K562 (cell line): Measurements from ENCODE around the gene MSL2. TPM values are rescaled to one million over a fixed set of nuclear protein-coding genes. Genes with fewer than 3 reads are reported as not detected.
"Not testable (repeated sequence)": the region's sequence is repeated elsewhere in the genome, so short reads cannot be mapped to it uniquely, and the experiment has no call there.

Source experiments
- ATAC-seq: fragments of 200-7000 bp; cut with Tn5 transposase; 3 replicates; pipeline ENCODE4 v1.9.1; 2020; ENCODE audit warnings: moderate library complexity
- BruUV-seq: library from RNA; stranded (reverse); fragments of 400-500 nt; replicated peaks from 2 replicates; lab custom pipeline; 2021; lab: Mats Ljungman, UMichigan
- CTCF ChIA-PET: fragments of 300-600 bp; formaldehyde crosslinking; extraction: SDS; loops from one replicate; lab custom pipeline; 2021; ENCODE audit warnings: low intra/inter-chr PET ratio; lab: Yijun Ruan, JAX
- POLR2A ChIA-PET: fragments of 300-600, 350-650 bp; sonication (Branson Sonifier 250); formaldehyde crosslinking; extraction: SDS; loops from one replicate; lab custom pipeline; 2021; ENCODE audit warnings: antibody characterized with exemption, inconsistent platforms; lab: Yijun Ruan, JAX
- DNase-seq, 4 experiments: peaks; one replicate each; pipeline versions ENCODE4 v3.0.0 to v3.0.0-alpha.2; 2011 to 2018; ENCODE audit warnings: low spot score in 3 of 4, mixed read lengths in 3 of 4; ENCODE audit errors: extremely low read depth in 1 of 4
- FAIRE-seq: peaks from 2 replicates; lab custom pipeline; 2011; peaks lifted over from hg19 to GRCh38; lab: Jason Lieb, UNC
- H2AFZ ChIP-seq: 2 replicates; pipeline ENCODE4 v1.6.0; 2011; ENCODE audit warnings: low read depth, low read length, control low read depth, inconsistent platforms
- H3K27ac ChIP-seq: fragments of 200-600 bp; 3 replicates; pipeline ENCODE4 v1.8.0; 2011; ENCODE audit warnings: low read depth, mild to moderate bottlenecking, control low read depth, inconsistent platforms, low read length, moderate library complexity, mixed read lengths; ENCODE audit errors: extremely low read depth
- H3K27me3 ChIP-seq, 2 experiments: fragments of 300-600 bp in 1 of 2; 2 replicates in 1 of 2; 3 replicates in 1 of 2; pipeline versions ENCODE4 v1.6.0 to v1.8.0; 2011; ENCODE audit warnings: inconsistent platforms in 2 of 2, low read length in 2 of 2, mild to moderate bottlenecking in 1 of 2, mixed read lengths in 1 of 2, moderate library complexity in 1 of 2; ENCODE audit not compliant: control insufficient read depth in 2 of 2, insufficient read depth in 2 of 2
- H3K36me3 ChIP-seq: fragments of 300-600 bp; 3 replicates; pipeline ENCODE4 v1.8.0; 2011; ENCODE audit warnings: mild to moderate bottlenecking, low read length, inconsistent platforms; ENCODE audit not compliant: control insufficient read depth, insufficient read depth
- H3K4me1 ChIP-seq, 2 experiments: fragments of 200-600 bp in 1 of 2; replicated peaks in 1 of 2; 2 replicates in 1 of 2; 3 replicates in 1 of 2; pipeline versions ENCODE4 v1.5.1 to v1.8.0; 2011; ENCODE audit warnings: inconsistent platforms in 2 of 2, low read length in 2 of 2, mild to moderate bottlenecking in 1 of 2, mixed read lengths in 1 of 2, moderate library complexity in 1 of 2; ENCODE audit not compliant: control insufficient read depth in 2 of 2, insufficient read depth in 2 of 2
- H3K4me2 ChIP-seq: 2 replicates; pipeline ENCODE4 v1.6.1; 2011; ENCODE audit warnings: low read length, control low read depth, inconsistent platforms, mixed read lengths; ENCODE audit not compliant: insufficient read depth
- H3K4me3 ChIP-seq: fragments of 200-600 bp; sonication (generic), shearing (Covaris generic); 2 replicates; pipeline ENCODE4 v1.5.1; 2016; ENCODE audit warnings: control low read depth, inconsistent platforms
- H3K79me2 ChIP-seq: fragments of 200-600 bp; 3 replicates; pipeline ENCODE4 v1.8.0; 2011; ENCODE audit warnings: low read length, inconsistent platforms; ENCODE audit not compliant: control insufficient read depth, insufficient read depth
- H3K9ac ChIP-seq, 2 experiments: 2 replicates each; pipeline versions ENCODE4 v1.6.0 to v1.6.1; 2011; ENCODE audit warnings: low read depth in 2 of 2, low read length in 2 of 2, control low read depth in 1 of 2, inconsistent platforms in 1 of 2, mild to moderate bottlenecking in 1 of 2, mixed read lengths in 1 of 2; ENCODE audit not compliant: insufficient read depth in 1 of 2
- H3K9me1 ChIP-seq: one replicate; pipeline ENCODE4 v1.6.0; 2011; ENCODE audit warnings: inconsistent platforms, mild to moderate bottlenecking, low read length, moderate library complexity; ENCODE audit not compliant: control insufficient read depth, insufficient read depth
- H3K9me3 ChIP-seq: replicated peaks from 2 replicates; pipeline ENCODE4 v1.5.1; 2011; ENCODE audit warnings: low read depth, low read length, inconsistent platforms; ENCODE audit not compliant: control insufficient read depth, insufficient read depth
- H4K20me1 ChIP-seq: replicated peaks from 2 replicates; pipeline ENCODE4 v1.6.1; 2011; ENCODE audit warnings: low read length, inconsistent platforms, mixed read lengths; ENCODE audit not compliant: control insufficient read depth, insufficient read depth
- JUND ChIP-seq, 2 experiments: IDR thresholded peaks; 2 replicates in 1 of 2; 3 replicates in 1 of 2; pipeline ENCODE4 v1.6.1; 2011; ENCODE audit warnings: borderline replicate concordance in 2 of 2, low read depth in 2 of 2, low read length in 2 of 2, improper control_type of control experiment in 1 of 2, missing biosample characterization in 1 of 2, missing genetic modification characterization in 1 of 2, missing genetic modification reagents in 1 of 2
- ZNF121 ChIP-seq: sonication (generic); formaldehyde crosslinking; conservative IDR thresholded peaks from 2 replicates; pipeline ENCODE4 v1.8.0; 2022; ENCODE audit warnings: missing genetic modification reagents
- WGBS: fragments of 100-300 bp; shearing (Covaris generic); methylation state at CpG from one replicate; pipeline ENCODE4 v1.1.6; 2016; ENCODE audit warnings: low coverage, mixed read lengths; ENCODE audit not compliant: insufficient coverage; ENCODE audit errors: missing lambda C conversion rate; 5-methylcytosine and 5-hydroxymethylcytosine counted together
- in situ Hi-C: fragments of 300-500 bp; cut with MboI; formaldehyde crosslinking; loops from 4 replicates; pipeline ENCODE4 v1.15.0; 2018; ENCODE audit warnings: inconsistent platforms, mixed read lengths
- intact Hi-C: fragments of 100-400 bp; cut with micrococcal nuclease; formaldehyde crosslinking; loops from 2 replicates; pipeline ENCODE4 v1.14.2; 2022
- polyA plus RNA-seq, 8 experiments: library from polyadenylated mRNA; depleted of rRNA in 4 of 8; stranded (reverse) in 5 of 8; unstranded in 3 of 8; fragments of >200 nt; fragmentation: Nextera tagmentation in 2 of 8; fragmentation: Illumina TruSeq in 1 of 8; extraction: Ambion mirVana in 2 of 8; extraction: Trizol in 1 of 8; gene quantifications; 2 replicates each; pipeline versions ENCODE4 v1.2.1 to v1.2.3, GENCODE V29; 2011 to 2014; ENCODE audit warnings: inconsistent platforms in 1 of 8, missing spikeins in 1 of 8
- total RNA-seq, 7 experiments: library from RNA; depleted of rRNA in 6 of 7; stranded (reverse); fragments of >200 nt in 6 of 7; fragmentation: Illumina TruSeq in 2 of 7; extraction: Trizol in 2 of 7; gene quantifications; 2 replicates each; pipeline versions ENCODE4 v1.2.1 to v1.2.3, GENCODE V29; 2011 to 2021; ENCODE audit warnings: low replicate concordance in 1 of 7
- TF ChIP-seq, protein P1 (sequence below): fragments of 250-450 bp; sonication (Bioruptor Pico); IDR thresholded peaks from 2 replicates; pipeline ENCODE4 v1.5.1; 2021; ENCODE audit warnings: mild to moderate bottlenecking
- TF ChIP-seq, protein P2 (sequence below), 2 experiments: fragments of 450-650 bp in 1 of 2; sonication (generic) in 1 of 2; formaldehyde crosslinking in 1 of 2; IDR thresholded peaks in 1 of 2; conservative IDR thresholded peaks in 1 of 2; 2 replicates each; pipeline versions ENCODE4 v1.6.1 to v1.8.1; 2016 to 2023; ENCODE audit warnings: mild to moderate bottlenecking in 2 of 2, moderate library complexity in 2 of 2, inconsistent platforms in 1 of 2, missing genetic modification reagents in 1 of 2

Gene MSL2
- total and polyA plus RNA-seq, 9 of the 15 experiments (the other 6 are each of a cell fraction or from before 2014, with no cell fraction given) = 1.9 to 19.9 (median 9.1) TPM

DNA sequence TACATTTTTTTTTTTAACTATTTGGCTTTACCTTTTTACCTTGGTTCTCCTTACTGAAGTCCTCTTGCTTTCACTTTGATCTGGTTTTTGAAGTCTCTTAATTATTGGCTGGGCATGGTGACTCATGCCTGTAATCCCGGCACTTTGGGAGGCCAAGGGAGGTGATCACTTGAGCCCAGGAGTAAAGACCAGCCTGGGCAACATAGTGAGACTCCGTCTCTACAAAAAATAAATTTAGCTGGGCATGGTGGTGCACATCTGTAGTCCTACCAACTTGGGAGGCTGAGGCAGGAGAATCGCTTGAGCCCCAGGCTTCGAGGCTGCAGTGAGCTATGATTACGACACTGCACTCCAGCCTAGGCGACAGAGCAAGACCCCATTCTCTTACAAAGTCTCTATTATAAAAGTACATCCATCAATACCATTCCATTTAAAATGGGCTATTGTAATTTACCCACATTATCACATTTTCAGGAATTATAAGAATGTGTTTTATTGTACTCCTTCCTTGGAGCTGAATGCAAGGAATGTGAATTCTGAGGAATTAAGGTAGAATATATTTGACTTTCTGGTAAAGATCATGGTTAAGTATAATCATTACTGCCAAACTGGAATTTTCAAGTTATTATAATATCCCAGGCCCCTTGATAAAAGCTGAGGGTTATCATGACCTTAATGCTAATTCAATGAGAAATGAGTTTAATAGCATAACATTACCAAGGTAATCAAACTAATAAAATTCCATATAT lies 49.0 kb downstream of the MSL2 start:
- no peaks in the 10 kb centered on the region; a peak in 1 of 5 replicates for H3K4me1 ChIP-seq
- DNase-seq (no peak), ATAC-seq (no peak), FAIRE-seq (no peak)
- peaks cover 37% of the 10 kb centered on the region for H3K79me2 ChIP-seq
- H3K9me3 ChIP-seq = no peaks in the 10 kb centered on the region
- no peak overlapping the region for H3K27ac ChIP-seq
- in situ Hi-C loops (no loop called here), intact Hi-C loops (no loop called here)
- ChIA-PET POLR2A (interaction anchor here (0.6 kb wide), 1 partner anchor 235 kb away, joined by 3 read pairs; no protein-coding TSS in a partner anchor), CTCF (no interaction called here)
- H4K20me1 ChIP-seq = no peaks in the 10 kb centered on the region
- 72% methylated on average over 5 of the region's 6 CpGs for WGBS
- no TSS peak for BruUV-seq
- peaks cover 4% of the 10 kb centered on the region for H3K9me1 ChIP-seq
- TF ChIP-seq ZNF121 (CRISPR knock-in tag) (peak; percentile 24; the same call in 1 of the 2 replicates), JUND (IDR thresholded peaks at IDR 0.05; ENCODE audit: borderline replicate concordance, low read depth, low read length) (peak; percentile 16; the same call in 1 of the 2 replicates), JUND (tag; IDR thresholded peaks at IDR 0.05; ENCODE audit: borderline replicate concordance, low read depth, low read length) (0 out of 3 replicates have a peak, but pooled peaks have one; percentile 28)
- TF ChIP-seq, protein P1, sequence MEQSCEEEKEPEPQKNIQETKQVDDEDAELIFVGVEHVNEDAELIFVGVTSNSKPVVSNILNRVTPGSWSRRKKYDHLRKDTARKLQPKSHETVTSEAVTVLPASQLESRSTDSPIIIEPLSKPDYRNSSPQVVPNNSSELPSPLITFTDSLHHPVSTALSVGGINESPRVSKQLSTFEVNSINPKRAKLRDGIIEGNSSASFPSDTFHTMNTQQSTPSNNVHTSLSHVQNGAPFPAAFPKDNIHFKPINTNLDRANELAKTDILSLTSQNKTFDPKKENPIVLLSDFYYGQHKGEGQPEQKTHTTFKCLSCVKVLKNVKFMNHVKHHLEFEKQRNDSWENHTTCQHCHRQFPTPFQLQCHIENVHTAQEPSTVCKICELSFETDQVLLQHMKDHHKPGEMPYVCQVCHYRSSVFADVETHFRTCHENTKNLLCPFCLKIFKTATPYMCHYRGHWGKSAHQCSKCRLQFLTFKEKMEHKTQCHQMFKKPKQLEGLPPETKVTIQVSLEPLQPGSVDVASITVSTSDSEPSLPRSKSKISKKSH (CRISPR knock-in tag) = no peak
- TF ChIP-seq, protein P2, sequence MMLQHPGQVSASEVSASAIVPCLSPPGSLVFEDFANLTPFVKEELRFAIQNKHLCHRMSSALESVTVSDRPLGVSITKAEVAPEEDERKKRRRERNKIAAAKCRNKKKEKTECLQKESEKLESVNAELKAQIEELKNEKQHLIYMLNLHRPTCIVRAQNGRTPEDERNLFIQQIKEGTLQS (IDR thresholded peaks at IDR 0.05) = peak; percentile 26; the same call in 1 of the 2 replicates
- TF ChIP-seq, protein P2 (CRISPR knock-in tag; conservative IDR thresholded peaks at IDR 0.05) = no peak
- peaks cover 34% of the 10 kb centered on the region; the same call in 2 of the 3 replicates for H3K36me3 ChIP-seq
- no peak overlapping the region for H3K4me2 ChIP-seq
- no peak overlapping the region for H3K9ac ChIP-seq
- no peak overlapping the region for H2AFZ ChIP-seq
- H3K27me3 ChIP-seq = no peaks in the 10 kb centered on the region
- no peak overlapping the region for H3K4me3 ChIP-seq

DNA sequence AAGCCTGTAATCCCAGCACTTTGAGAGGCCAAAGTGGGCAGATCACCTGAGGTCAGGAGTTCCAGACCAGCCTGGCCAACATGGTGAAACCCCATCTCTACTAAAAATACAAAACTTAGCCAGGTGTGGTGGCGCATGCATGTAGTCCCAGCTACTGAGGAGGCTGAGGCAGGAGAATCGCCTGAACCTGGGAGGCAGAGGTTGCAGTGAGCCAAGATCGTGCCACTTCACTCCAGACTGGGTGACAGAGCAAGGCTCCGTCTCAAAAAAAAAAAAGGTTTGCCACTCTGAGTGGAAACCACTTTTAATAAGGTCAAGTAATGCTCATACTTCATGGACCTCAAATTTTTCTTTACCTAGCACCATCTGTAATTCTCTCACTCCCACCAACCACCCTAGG lies 51.7 kb downstream of the MSL2 start:
- H3K27ac ChIP-seq, intact Hi-C loops, H3K9me1 ChIP-seq, CTCF ChIA-PET, BruUV-seq, ATAC-seq, H3K27me3 ChIP-seq, DNase-seq, H4K20me1 ChIP-seq, FAIRE-seq, H3K9me3 ChIP-seq, H3K4me3 ChIP-seq, in situ Hi-C loops, H3K9ac ChIP-seq, H3K4me1 ChIP-seq, H3K36me3 ChIP-seq, H3K4me2 ChIP-seq, H2AFZ ChIP-seq: not testable (repeated sequence)
- POLR2A ChIA-PET = interaction anchor here (1.4 kb wide), 1 partner anchor 9 kb away, joined by 5 read pairs; no protein-coding TSS in a partner anchor
- WGBS = no CpG with 5 or more reads among the region's 4 CpGs
- peaks cover 11% of the 10 kb centered on the region for H3K79me2 ChIP-seq
